ENCODE results near the gene ARRDC1. TPM values are rescaled to one million over a fixed set of nuclear protein-coding genes. Genes with fewer than 3 reads are reported as not detected.

Gene ARRDC1
- total and polyA plus RNA-seq, 8 donors, result 31.8 to 185 (median 131) TPM

GRCh38 chr9:137579259-137579604 lies 26.3 kb upstream of the ARRDC1 start:
- no peaks in the 10 kb centered on the region for H3K27me3 ChIP-seq
- no peak for DNase-seq
- peaks cover 36 to 59% (median 56%) of the 10 kb centered on the region in 4 donors for H3K36me3 ChIP-seq
- H3K4me1 ChIP-seq, result peaks cover 21 to 63% (median 45%) of the 10 kb centered on the region in 4 donors
- 35 to 37% (median 36%) methylated on average over 19 of the region's 19 CpGs for WGBS, 5 donors
- TF ChIP-seq CTCF (IDR thresholded peaks at IDR 0.05) (no peak), EP300 (IDR thresholded peaks at IDR 0.05) (no peak), POLR2AphosphoS5 (IDR thresholded peaks at IDR 0.05) (no peak), POLR2A (IDR thresholded peaks at IDR 0.05) (no peak)
- no peaks in the 10 kb centered on the region for H3K9me3 ChIP-seq
- peak overlapping the region; percentile 91 to 96 (median 95) for H3K4me3 ChIP-seq
- peak overlapping the region; percentile 19 to 89 (median 85) for H3K27ac ChIP-seq
- intact Hi-C loops (cut with DNase I; ENCODE audit: low total_unique reads), result no loop called here

- no peak for DNase-seq
- Histone ChIP-seq H3K9me3 (no peaks in the 10 kb centered on the region), H3K27ac (no peak overlapping the region), H3K4me1 (peaks cover 21 to 59% (median 42%) of the 10 kb centered on the region in 4 donors), H3K4me3 (no peak overlapping the region), H3K36me3 (peaks cover 29 to 59% (median 53%) of the 10 kb centered on the region in 4 donors), H3K27me3 (no peaks in the 10 kb centered on the region)
- TF ChIP-seq POLR2AphosphoS5 (IDR thresholded peaks at IDR 0.05) (no peak), CTCF (IDR thresholded peaks at IDR 0.05) (no peak), EP300 (IDR thresholded peaks at IDR 0.05) (no peak), POLR2A (IDR thresholded peaks at IDR 0.05) (no peak)
- WGBS, 5 donors, result 82 to 87% (median 84%) methylated on average over 20 to 23 of the region's 23 CpGs
- intact Hi-C loops (cut with DNase I; ENCODE audit: low total_unique reads), result no loop called here
Measured at GRCh38 chr9:137580209-137580953, 25.1 kb upstream of the ARRDC1 start.

- Histone ChIP-seq H3K4me3 (no peak overlapping the region), H3K36me3 (peaks cover 28 to 59% (median 53%) of the 10 kb centered on the region in 4 donors), H3K27ac (no peak overlapping the region), H3K27me3 (no peaks in the 10 kb centered on the region), H3K4me1 (peaks cover 21 to 54% (median 38%) of the 10 kb centered on the region in 4 donors), H3K9me3 (no peaks in the 10 kb centered on the region)
- TF ChIP-seq EP300 (IDR thresholded peaks at IDR 0.05), result no peak
- intact Hi-C loops (cut with DNase I; ENCODE audit: low total_unique reads), result no loop called here
- DNase-seq, result no peak
- WGBS, 5 donors, result 92 to 100% (median 97%) methylated on average over 1 to 4 of the region's 4 CpGs
Measured at GRCh38 chr9:137580954-137581322, 24.5 kb upstream of the ARRDC1 start.

GRCh38 chr9:137581361-137582285 lies 23.9 kb upstream of the ARRDC1 start:
- no peak for TF ChIP-seq CTCF (IDR thresholded peaks at IDR 0.05)
- no peak for TF ChIP-seq POLR2AphosphoS5 (IDR thresholded peaks at IDR 0.05)
- no peak for TF ChIP-seq POLR2A (IDR thresholded peaks at IDR 0.05)
- TF ChIP-seq EP300 (IDR thresholded peaks at IDR 0.05), result no peak
- Histone ChIP-seq H3K27ac (no peak overlapping the region), H3K9me3 (no peaks in the 10 kb centered on the region), H3K36me3 (peaks cover 28 to 59% (median 54%) of the 10 kb centered on the region in 4 donors), H3K4me3 (no peak overlapping the region), H3K4me1 (peaks cover 21 to 47% (median 31%) of the 10 kb centered on the region in 4 donors), H3K27me3 (no peaks in the 10 kb centered on the region)
- intact Hi-C loops (cut with DNase I; ENCODE audit: low total_unique reads), result no loop called here
- no peak for DNase-seq
- 83 to 90% (median 89%) methylated on average over 22 of the region's 22 CpGs for whole genome bisulfite sequencing, 5 donors
